Measurements from ENCODE around the gene ZDHHC13. TPM values are rescaled to one million over a fixed set of nuclear protein-coding genes. Genes with fewer than 3 reads are reported as not detected.

ZDHHC13 gene
- total and polyA plus RNA-seq, 2 of the 8 experiments (the other 6 are each of a cell fraction or from before 2014, with no cell fraction given), result 22.4 to 24.1 TPM

DNA sequence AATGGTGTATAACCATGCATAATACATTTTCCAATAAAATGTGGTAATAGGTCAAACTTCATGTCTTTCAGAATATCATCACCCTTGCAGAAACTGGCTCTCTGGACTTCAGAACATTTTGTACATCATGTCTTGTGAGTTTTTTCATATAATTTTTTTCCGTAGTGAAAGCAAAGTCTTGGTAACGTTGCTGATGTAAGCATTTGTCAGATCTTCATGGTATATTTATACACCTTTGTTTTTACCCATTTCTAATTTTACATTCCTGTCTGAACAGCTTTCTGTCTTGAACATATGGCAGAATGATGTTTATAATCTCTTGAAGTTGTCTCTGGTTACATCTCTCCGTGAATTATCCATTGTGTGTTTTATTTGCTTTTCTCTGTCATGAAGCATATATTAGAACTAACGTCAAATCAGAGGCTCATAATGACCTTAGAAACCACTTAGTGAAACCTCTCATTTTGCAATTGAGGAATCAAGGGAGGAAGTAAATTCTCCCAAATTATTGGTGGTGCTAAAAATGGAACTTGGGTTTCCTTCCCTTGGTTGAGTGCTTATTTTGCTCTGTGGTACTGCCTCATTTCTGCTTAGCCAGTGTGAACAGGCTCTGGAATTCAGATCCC is 47.4 kb downstream of the ZDHHC13 start (continued):
- TF ChIP-seq CTBP2 (IDR thresholded peaks at IDR 0.05; ENCODE audit: borderline replicate concordance, insufficient read depth, insufficient read length, low read length) (no peak), KDM5A (IDR thresholded peaks at IDR 0.05; ENCODE audit: low read length) (no peak), RFX5 (IDR thresholded peaks at IDR 0.05; ENCODE audit: borderline replicate concordance, low read depth, low read length) (no peak), SP2 (IDR thresholded peaks at IDR 0.05; ENCODE audit: low read length) (no peak), RXRA (IDR thresholded peaks at IDR 0.05; ENCODE audit: insufficient read depth, low read depth, low read length) (no peak)
